ENCODE results near the gene AREL1.

DNA sequence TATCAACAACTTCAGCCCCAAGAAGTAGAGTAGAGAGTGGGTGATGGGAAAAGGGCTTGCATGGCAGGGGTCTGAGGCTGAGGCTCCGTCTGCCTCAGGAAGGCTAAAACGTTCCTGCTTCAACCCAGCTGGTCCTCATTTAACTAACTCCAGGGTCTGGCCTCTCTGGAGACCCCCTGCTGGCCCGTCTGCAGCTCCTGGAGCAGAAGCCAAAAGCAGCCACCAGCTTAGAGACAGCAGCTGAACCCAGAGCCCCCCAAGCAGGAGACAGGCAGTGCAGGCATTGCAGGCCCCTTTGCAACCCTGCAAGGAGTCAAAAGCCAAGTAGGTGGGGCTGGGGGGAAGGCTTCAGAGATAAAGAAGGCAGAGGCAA lies 75.7 kb downstream of the AREL1 start:
- TF ChIP-seq POLR2A (IDR thresholded peaks at IDR 0.05) = no peak
- TF ChIP-seq, protein P1, sequence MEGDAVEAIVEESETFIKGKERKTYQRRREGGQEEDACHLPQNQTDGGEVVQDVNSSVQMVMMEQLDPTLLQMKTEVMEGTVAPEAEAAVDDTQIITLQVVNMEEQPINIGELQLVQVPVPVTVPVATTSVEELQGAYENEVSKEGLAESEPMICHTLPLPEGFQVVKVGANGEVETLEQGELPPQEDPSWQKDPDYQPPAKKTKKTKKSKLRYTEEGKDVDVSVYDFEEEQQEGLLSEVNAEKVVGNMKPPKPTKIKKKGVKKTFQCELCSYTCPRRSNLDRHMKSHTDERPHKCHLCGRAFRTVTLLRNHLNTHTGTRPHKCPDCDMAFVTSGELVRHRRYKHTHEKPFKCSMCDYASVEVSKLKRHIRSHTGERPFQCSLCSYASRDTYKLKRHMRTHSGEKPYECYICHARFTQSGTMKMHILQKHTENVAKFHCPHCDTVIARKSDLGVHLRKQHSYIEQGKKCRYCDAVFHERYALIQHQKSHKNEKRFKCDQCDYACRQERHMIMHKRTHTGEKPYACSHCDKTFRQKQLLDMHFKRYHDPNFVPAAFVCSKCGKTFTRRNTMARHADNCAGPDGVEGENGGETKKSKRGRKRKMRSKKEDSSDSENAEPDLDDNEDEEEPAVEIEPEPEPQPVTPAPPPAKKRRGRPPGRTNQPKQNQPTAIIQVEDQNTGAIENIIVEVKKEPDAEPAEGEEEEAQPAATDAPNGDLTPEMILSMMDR (IDR thresholded peaks at IDR 0.05) = no peak
- TF ChIP-seq POLR2AphosphoS5 (IDR thresholded peaks at IDR 0.05) = no peak
- TF ChIP-seq EP300 (IDR thresholded peaks at IDR 0.05) = no peak

Measured in suprapubic skin (tissue), 4 donors.